ENCODE measurements around the gene CDK2. TPM values are rescaled to one million over a fixed set of nuclear protein-coding genes. Genes with fewer than 3 reads are reported as not detected.

CDK2 gene
- total and polyA plus RNA-seq, 2 of the 4 experiments (the other 2 are of a cell fraction): 42.5 to 61.7 TPM

- Histone ChIP-seq H3K27me3 (ENCODE audit: control insufficient read depth, insufficient read depth, low read length) (no peaks in the 10 kb centered on the region), H3K14ac (replicated peaks; ENCODE audit: low read depth, low read length) (peak overlapping the region; percentile 89), H4K91ac (ENCODE audit: insufficient read depth, low read depth, low read length) (0 out of 2 replicates have a peak overlapping the region, but pooled peaks have one; percentile 70), H2BK120ac (ENCODE audit: low read depth, low read length) (0 out of 2 replicates have a peak overlapping the region, but pooled peaks have one; percentile 59), H3K27ac (ENCODE audit: insufficient read depth, low read length) (no peak overlapping the region), H3K9ac (ENCODE audit: low read depth, low read length) (no peak overlapping the region), H2BK15ac (ENCODE audit: low read depth, low read length) (peak overlapping the region; percentile 19; the same call in 1 of the 3 replicates), H3K4me3 (ENCODE audit: insufficient read depth, low read depth, low read length) (no peak overlapping the region), H2AK5ac (ENCODE audit: low read depth, low read length) (peak overlapping the region; percentile 71; the same call in 1 of the 2 replicates), H3K79me1 (ENCODE audit: low read depth in 1 of 2, low read length in 2 of 2) (peaks cover 29 to 75% of the 10 kb centered on the region in 2 experiments), H4K20me1 (ENCODE audit: insufficient read depth, low read length) (no peaks in the 10 kb centered on the region), H3K18ac (ENCODE audit: low read depth, low read length) (peak overlapping the region; percentile 40; the same call in 1 of the 2 replicates), H2AK9ac (replicated peaks; ENCODE audit: low read depth, low read length, poor library complexity) (no peak overlapping the region), H3K9me1 (ENCODE audit: insufficient read depth, low read length) (peaks cover 16% of the 10 kb centered on the region), H2AFZ (replicated peaks; ENCODE audit: low read length, poor library complexity) (no peak overlapping the region), H2BK5ac (ENCODE audit: low read depth, low read length, poor library complexity, severe bottlenecking) (peak overlapping the region; percentile 66), H4K5ac (ENCODE audit: low read depth, low read length) (no peak overlapping the region), H4K8ac (ENCODE audit: low read depth in 2 of 2, low read length in 2 of 2) (peak overlapping the region; percentile 6 to 85; a peak in 3 of 4 replicates), H2BK20ac (ENCODE audit: low read depth, low read length) (0 out of 2 replicates have a peak overlapping the region, but pooled peaks have one; percentile 94), H3K23ac (ENCODE audit: low read depth, low read length) (peak overlapping the region; percentile 70), H3K56ac (ENCODE audit: extremely low read depth, insufficient read depth, low read length) (no peak overlapping the region), H3K4me1 (ENCODE audit: control insufficient read depth, insufficient read depth, low read length) (peaks cover 15% of the 10 kb centered on the region), H3K4me2 (ENCODE audit: low read depth, low read length) (peak overlapping the region; percentile 75; the same call in 1 of the 2 replicates), H3K9me3 (ENCODE audit: control insufficient read depth, insufficient read depth, low read length) (no peaks in the 10 kb centered on the region), H3K4ac (ENCODE audit: low read depth, low read length) (peak overlapping the region; percentile 91), H3K36me3 (ENCODE audit: control insufficient read depth, insufficient read depth, low read length) (peaks cover 10% of the 10 kb centered on the region)
- dilution Hi-C loops (cut with HindIII; ENCODE audit: low sequenced_read_pairs, unreplicated experiment) (no loop called here), in situ Hi-C loops (cut with MboI; ENCODE audit: low sequenced_read_pairs) (no loop called here), intact Hi-C loops (cut with micrococcal nuclease) (loop anchor here (5.0 kb wide), 2 partner anchors 117 to 192 kb away; partner anchors contain the start of genes GDF11, ORMDL2 and SARNP)
- CTCF ChIA-PET: interaction anchor here (0.6 to 1.1 kb wide), 3 partner anchors 8 to 195 kb away, joined by 3 to 4 read pairs (median 3); no protein-coding TSS in a partner anchor
- no peak for TF ChIP-seq CHD1 (IDR thresholded peaks at IDR 0.05; ENCODE audit: low read depth, low read length)
- TF ChIP-seq RAD21 (IDR thresholded peaks at IDR 0.05; ENCODE audit: low read length): no peak
- no peak for TF ChIP-seq FOS (IDR thresholded peaks at IDR 0.05; ENCODE audit: low read depth, low read length)
- TF ChIP-seq CTCF (conservative IDR thresholded peaks at IDR 0.05; ENCODE audit: low read depth, low read length): no peak
- peak; percentile 27; the same call in 1 of the 2 replicates for TF ChIP-seq CEBPB (IDR thresholded peaks at IDR 0.05; ENCODE audit: low read depth, low read length)
- no peak for ATAC-seq (ENCODE audit: low read depth)
- POLR2A ChIA-PET (ENCODE audit: unreplicated experiment): interaction anchor here (0.6 kb wide), 1 partner anchor 116 kb away, joined by 3 read pairs; no protein-coding TSS in a partner anchor
- TSS peak; percentile 18 for BruUV-seq (replicated peaks)
- no CpG with 5 or more reads among the region's 1 CpG for WGBS, 2 experiments (ENCODE audit: extremely low coverage in 2 of 2, insufficient read length in 1 of 2)
- no peak for DNase-seq
Measured at GRCh38 chr12:55933799-55934742, 32.6 kb upstream of the CDK2 start.
